ENCODE data around the gene KPNA3. TPM values are rescaled to one million over a fixed set of nuclear protein-coding genes. Genes with fewer than 3 reads are reported as not detected.

The KPNA3 gene
- total and polyA plus RNA-seq, 2 experiments from 2014 or later: 29.8 to 36.4 TPM

DNA sequence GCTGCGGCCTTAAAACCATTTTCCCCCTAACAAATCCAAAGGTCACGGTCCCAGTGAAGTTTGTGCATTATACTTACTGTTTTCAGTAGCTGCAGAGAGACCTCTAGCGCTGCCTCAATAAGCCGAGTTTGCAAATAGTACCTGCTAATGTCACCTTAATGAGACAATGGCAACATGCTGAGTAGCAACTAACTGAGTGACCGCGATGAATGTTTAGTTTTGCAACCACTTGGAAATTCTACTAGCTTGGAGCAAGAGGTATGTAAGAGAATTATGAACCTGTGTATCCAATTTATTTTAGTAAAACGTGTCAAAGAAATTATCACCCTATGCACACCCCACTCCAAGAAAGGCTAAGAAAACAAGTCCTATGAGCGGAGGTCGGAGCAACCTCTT, 1.2 kb downstream of the KPNA3 start:
- Histone ChIP-seq H3F3A (ENCODE audit: insufficient read depth) (peaks cover 8% of the 10 kb centered on the region; the same call in 1 of the 2 replicates), H3K27me3 (replicated peaks; ENCODE audit: insufficient read depth) (no peaks in the 10 kb centered on the region), H3K4me1 (ENCODE audit: insufficient read depth) (peaks cover 13% of the 10 kb centered on the region), H3K9ac (peak overlapping the region; percentile 94), H2AFZ (peak overlapping the region; percentile 94), H3K9me2 (ENCODE audit: insufficient read depth) (no peaks in the 10 kb centered on the region), H3K4me3 (peak overlapping the region; percentile 87), H3K9me3 (ENCODE audit: low read depth) (no peaks in the 10 kb centered on the region), H3K36me3 (ENCODE audit: low read depth) (no peaks in the 10 kb centered on the region), H4K20me1 (ENCODE audit: insufficient read depth) (no peaks in the 10 kb centered on the region), H3K4me2 (ENCODE audit: unreplicated experiment) (peak overlapping the region; percentile 100), H3K27ac (peak overlapping the region; percentile 86), H3K79me2 (ENCODE audit: insufficient read depth) (peaks cover 57% of the 10 kb centered on the region)
- peak; percentile 40 for DNase-seq
- TF ChIP-seq EZH2phosphoT487 (IDR thresholded peaks at IDR 0.05; ENCODE audit: insufficient read depth, low read depth) (no peak), EZH2 (IDR thresholded peaks at IDR 0.05; ENCODE audit: insufficient read depth, poor library complexity, severe bottlenecking) (no peak)
- WGBS, 2 experiments (ENCODE audit: low coverage in 1 of 2, low lambda C conversion rate in 2 of 2, missing lambda C conversion rate in 2 of 2): 5 to 11% methylated on average over 9 of the region's 9 CpGs
- in situ Hi-C loops (cut with MboI): no loop called here

DNA sequence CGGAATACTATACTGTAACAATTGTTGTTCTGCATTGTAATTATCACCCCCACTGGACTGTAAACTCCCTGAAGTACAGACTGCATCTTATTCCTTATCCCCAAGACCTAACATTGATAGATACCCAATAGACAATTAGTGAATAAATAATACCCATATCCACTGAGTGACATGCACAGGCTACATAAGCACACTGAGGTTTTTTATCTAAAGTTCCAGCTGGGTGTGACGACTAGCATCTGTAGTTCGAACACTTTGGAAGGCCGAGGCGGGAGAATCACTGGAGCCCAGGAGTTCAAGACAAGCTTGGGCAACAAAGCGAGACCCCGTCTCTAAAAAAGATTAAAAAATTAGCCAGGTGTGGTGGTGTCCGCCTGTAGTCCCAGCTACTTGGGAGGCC, 2.5 kb downstream of the KPNA3 start:
- DNase-seq: no peak
- H3K4me2 ChIP-seq (ENCODE audit: unreplicated experiment): peak overlapping the region; percentile 100

DNA sequence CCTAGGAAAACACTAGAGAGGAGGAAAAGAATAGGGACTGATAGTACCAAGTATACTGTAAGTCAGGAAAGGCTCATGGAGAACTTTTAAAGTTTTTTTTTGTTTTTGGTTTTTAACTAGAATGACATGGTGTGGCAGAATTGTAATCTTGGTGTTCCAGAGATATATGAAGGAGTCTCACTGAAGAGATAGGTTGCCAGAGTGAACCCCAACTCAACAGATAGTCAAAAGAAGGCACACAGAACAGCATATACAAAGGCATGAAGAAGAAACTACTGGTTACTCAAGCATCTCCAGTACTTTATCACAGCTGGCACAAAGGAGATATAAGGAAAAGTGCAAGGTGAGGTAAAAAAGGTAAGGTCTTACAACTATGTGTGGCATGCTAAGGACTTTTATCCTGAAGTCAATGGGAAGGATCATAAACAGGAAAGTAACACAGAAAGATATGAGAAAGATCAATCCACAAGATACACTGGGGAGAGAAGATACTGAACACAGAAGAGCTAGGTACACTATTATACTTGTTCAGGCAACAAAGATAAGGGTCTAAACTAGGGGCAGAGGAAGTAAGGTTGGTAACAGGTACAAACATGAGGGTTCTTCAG, 6.0 kb downstream of the KPNA3 start:
- no peak overlapping the region for H3K4me3 ChIP-seq
- H3K4me2 ChIP-seq (ENCODE audit: unreplicated experiment): no peak overlapping the region
- TF ChIP-seq EZH2phosphoT487 (IDR thresholded peaks at IDR 0.05; ENCODE audit: insufficient read depth, low read depth): no peak
- H3K4me1 ChIP-seq (ENCODE audit: insufficient read depth): peaks cover 13% of the 10 kb centered on the region
- H3K9me2 ChIP-seq (ENCODE audit: insufficient read depth): no peaks in the 10 kb centered on the region
- H4K20me1 ChIP-seq (ENCODE audit: insufficient read depth): no peaks in the 10 kb centered on the region
- H3K27me3 ChIP-seq (replicated peaks; ENCODE audit: insufficient read depth): no peaks in the 10 kb centered on the region
- no peaks in the 10 kb centered on the region for H3K9me3 ChIP-seq (ENCODE audit: low read depth)
- no peak for DNase-seq
- H3F3A ChIP-seq (ENCODE audit: insufficient read depth): peaks cover 7% of the 10 kb centered on the region; the same call in 1 of the 2 replicates
- H3K36me3 ChIP-seq (ENCODE audit: low read depth): no peaks in the 10 kb centered on the region
- in situ Hi-C loops (cut with MboI): no loop called here
- H3K9ac ChIP-seq: no peak overlapping the region
- H2AFZ ChIP-seq: no peak overlapping the region
- no peak overlapping the region for H3K27ac ChIP-seq
- H3K79me2 ChIP-seq (ENCODE audit: insufficient read depth): peaks cover 100% of the 10 kb centered on the region

More for the DNA sequence above, 2.5 kb downstream of the KPNA3 start:
- Histone ChIP-seq H3K9me2 (ENCODE audit: insufficient read depth) (no peaks in the 10 kb centered on the region), H3K4me3 (no peak overlapping the region), H4K20me1 (ENCODE audit: insufficient read depth) (no peaks in the 10 kb centered on the region), H3K9me3 (ENCODE audit: low read depth) (no peaks in the 10 kb centered on the region), H3K4me1 (ENCODE audit: insufficient read depth) (peaks cover 13% of the 10 kb centered on the region), H2AFZ (no peak overlapping the region), H3K79me2 (ENCODE audit: insufficient read depth) (peaks cover 70% of the 10 kb centered on the region), H3K9ac (no peak overlapping the region), H3K27ac (no peak overlapping the region), H3F3A (ENCODE audit: insufficient read depth) (peaks cover 8% of the 10 kb centered on the region; the same call in 1 of the 2 replicates), H3K36me3 (ENCODE audit: low read depth) (no peaks in the 10 kb centered on the region), H3K27me3 (replicated peaks; ENCODE audit: insufficient read depth) (no peaks in the 10 kb centered on the region)
- in situ Hi-C loops (cut with MboI): no loop called here
- WGBS, 2 experiments (ENCODE audit: low coverage in 1 of 2, low lambda C conversion rate in 2 of 2, missing lambda C conversion rate in 2 of 2): 95% methylated on average over 8 of the region's 8 CpGs
- TF ChIP-seq EZH2phosphoT487 (IDR thresholded peaks at IDR 0.05; ENCODE audit: insufficient read depth, low read depth) (no peak), EZH2 (IDR thresholded peaks at IDR 0.05; ENCODE audit: insufficient read depth, poor library complexity, severe bottlenecking) (no peak)

DNA sequence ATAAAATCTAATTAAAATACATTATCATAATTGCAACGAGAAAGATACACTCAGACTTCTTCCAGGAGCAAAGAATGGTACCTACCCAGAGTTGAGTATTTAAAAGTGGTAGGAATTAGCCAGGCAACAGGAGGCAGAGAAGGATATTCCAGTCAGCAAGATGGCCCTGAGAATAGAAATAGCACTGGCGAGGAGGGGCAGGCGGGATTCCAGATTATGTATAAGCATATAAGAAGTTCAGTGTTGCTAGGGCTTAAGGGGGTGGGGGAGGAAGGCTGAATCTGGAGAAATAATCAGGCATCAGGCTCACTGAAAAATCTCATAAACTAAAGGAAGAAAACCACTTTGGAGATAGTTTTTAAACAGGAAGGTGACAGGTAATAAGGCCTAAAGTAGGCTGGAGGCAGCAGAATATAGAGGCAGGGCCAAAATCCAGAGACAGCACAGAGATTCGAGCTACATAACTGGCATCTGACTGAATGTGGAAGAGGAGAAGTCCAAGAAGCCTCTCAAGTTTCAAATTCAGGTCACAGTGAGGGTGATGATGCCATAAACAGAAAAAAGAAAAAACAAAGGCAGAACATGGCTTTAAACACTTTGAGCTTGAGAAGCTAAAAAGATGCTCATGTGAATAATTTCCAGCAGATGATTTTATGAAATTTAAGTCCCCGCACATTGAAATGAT, 7.5 kb downstream of the KPNA3 start:
- Histone ChIP-seq H3F3A (ENCODE audit: insufficient read depth) (no peaks in the 10 kb centered on the region), H3K9me2 (ENCODE audit: insufficient read depth) (no peaks in the 10 kb centered on the region), H3K27me3 (replicated peaks; ENCODE audit: insufficient read depth) (no peaks in the 10 kb centered on the region), H3K79me2 (ENCODE audit: insufficient read depth) (peaks cover 100% of the 10 kb centered on the region), H3K27ac (no peak overlapping the region), H3K9me3 (ENCODE audit: low read depth) (no peaks in the 10 kb centered on the region), H3K36me3 (ENCODE audit: low read depth) (no peaks in the 10 kb centered on the region), H3K9ac (no peak overlapping the region), H3K4me1 (ENCODE audit: insufficient read depth) (0 out of 2 replicates have a peak, but pooled peaks cover 8% of the 10 kb centered on the region), H4K20me1 (ENCODE audit: insufficient read depth) (no peaks in the 10 kb centered on the region), H3K4me3 (no peak overlapping the region), H2AFZ (no peak overlapping the region), H3K4me2 (ENCODE audit: unreplicated experiment) (no peak overlapping the region)
- peak; percentile 11 for DNase-seq
- TF ChIP-seq EZH2 (IDR thresholded peaks at IDR 0.05; ENCODE audit: insufficient read depth, poor library complexity, severe bottlenecking) (no peak), EZH2phosphoT487 (IDR thresholded peaks at IDR 0.05; ENCODE audit: insufficient read depth, low read depth) (no peak)
- WGBS, 2 experiments (ENCODE audit: low coverage in 1 of 2, low lambda C conversion rate in 2 of 2, missing lambda C conversion rate in 2 of 2): 71 to 72% methylated on average over 5 of the region's 5 CpGs
- in situ Hi-C loops (cut with MboI): no loop called here

Data from GM23248 (cell line).